SU-DHL-6 (cell line): ENCODE results near the gene SLC22A5.

Experiments used
- CTCF ChIP-seq: fragments of 200-600 bp; sonication (generic); IDR thresholded peaks from one replicate; pipeline ENCODE4 v1.5.1; 2017; ENCODE audit warnings: antibody characterized with exemption, mild to moderate bottlenecking, low read length, moderate library complexity; ENCODE audit not compliant: insufficient read depth, poor library complexity, severe bottlenecking
- EZH2phosphoT487 ChIP-seq: fragments of 200-600 bp; sonication (generic), shearing (Covaris generic); conservative IDR thresholded peaks from 2 replicates; pipeline ENCODE4 v1.6.1; 2018; ENCODE audit warnings: mild to moderate bottlenecking, antibody characterized with exemption, low read length, moderate library complexity, mixed read lengths

DNA sequence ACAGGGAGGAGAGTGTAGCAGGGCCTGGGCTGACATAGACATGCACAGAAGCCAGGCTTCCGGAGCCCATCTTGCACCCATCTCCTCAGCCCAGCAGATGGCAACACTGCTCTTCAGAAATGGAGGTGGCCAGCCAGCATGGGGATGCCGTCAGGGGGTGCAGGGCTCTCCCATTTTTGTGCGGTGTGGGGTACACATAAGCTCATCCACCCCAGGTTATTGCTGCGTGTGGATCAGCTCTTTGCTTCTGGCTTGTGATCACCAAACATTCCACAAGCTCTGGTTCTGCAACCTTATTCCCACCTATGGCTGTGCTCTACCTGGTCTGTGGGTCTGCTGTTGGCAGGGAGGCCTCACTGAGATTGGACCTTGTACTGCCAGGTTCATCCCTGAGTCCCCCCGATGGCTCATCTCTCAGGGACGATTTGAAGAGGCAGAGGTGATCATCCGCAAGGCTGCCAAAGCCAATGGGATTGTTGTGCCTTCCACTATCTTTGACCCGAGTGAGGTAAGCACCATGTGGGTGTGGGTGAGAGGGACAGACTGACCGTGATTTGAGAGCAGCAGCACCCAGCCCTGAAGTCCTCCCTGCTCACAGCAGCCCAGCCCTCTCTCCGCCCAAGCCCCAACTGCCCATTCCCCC, 17.3 kb downstream of the SLC22A5 start:
- TF ChIP-seq CTCF (peak; percentile 49), EZH2phosphoT487 (no peak)
